HUES64 (cell line): Measurements from ENCODE around the gene SFN.
A peak's percentile ranks its signal among the peaks of the same experiment; 100 is the strongest.
"Not testable (repeated sequence)": the region's sequence is repeated elsewhere in the genome, so short reads cannot be mapped to it uniquely, and the experiment has no call there.

Experiments
- H3K27ac ChIP-seq: 2 replicates; pipeline ENCODE4 v1.7.0; 2013; ENCODE audit warnings: low read depth, low read length, inconsistent platforms
- H3K27me3 ChIP-seq: 2 replicates; pipeline ENCODE4 v1.6.1; 2013; ENCODE audit warnings: mild to moderate bottlenecking, low read length; ENCODE audit not compliant: insufficient read depth
- H3K36me3 ChIP-seq: 2 replicates; pipeline ENCODE4 v1.6.1; 2013; ENCODE audit warnings: mild to moderate bottlenecking, low read length; ENCODE audit not compliant: insufficient read depth
- H3K4me1 ChIP-seq: 2 replicates; pipeline ENCODE4 v1.6.1; 2013; ENCODE audit warnings: mild to moderate bottlenecking, low read length, moderate library complexity; ENCODE audit not compliant: insufficient read depth
- H3K4me3 ChIP-seq: 2 replicates; pipeline ENCODE4 v1.5.1; 2013; ENCODE audit warnings: mild to moderate bottlenecking, low read length, moderate library complexity
- H3K9ac ChIP-seq: 2 replicates; pipeline ENCODE4 v1.6.1; 2013; ENCODE audit warnings: mild to moderate bottlenecking, low read depth, low read length
- H3K9me3 ChIP-seq: 2 replicates; pipeline ENCODE4 v1.6.1; 2013; ENCODE audit warnings: low read depth, low read length; ENCODE audit not compliant: insufficient read depth
- WGBS: fragments of 150-250, 120-280 bp; methylation state at CpG from one replicate; pipeline ENCODE4 v1.1.7; 2013; ENCODE audit warnings: missing lambda C conversion rate; 5-methylcytosine and 5-hydroxymethylcytosine counted together

SFN gene

DNA sequence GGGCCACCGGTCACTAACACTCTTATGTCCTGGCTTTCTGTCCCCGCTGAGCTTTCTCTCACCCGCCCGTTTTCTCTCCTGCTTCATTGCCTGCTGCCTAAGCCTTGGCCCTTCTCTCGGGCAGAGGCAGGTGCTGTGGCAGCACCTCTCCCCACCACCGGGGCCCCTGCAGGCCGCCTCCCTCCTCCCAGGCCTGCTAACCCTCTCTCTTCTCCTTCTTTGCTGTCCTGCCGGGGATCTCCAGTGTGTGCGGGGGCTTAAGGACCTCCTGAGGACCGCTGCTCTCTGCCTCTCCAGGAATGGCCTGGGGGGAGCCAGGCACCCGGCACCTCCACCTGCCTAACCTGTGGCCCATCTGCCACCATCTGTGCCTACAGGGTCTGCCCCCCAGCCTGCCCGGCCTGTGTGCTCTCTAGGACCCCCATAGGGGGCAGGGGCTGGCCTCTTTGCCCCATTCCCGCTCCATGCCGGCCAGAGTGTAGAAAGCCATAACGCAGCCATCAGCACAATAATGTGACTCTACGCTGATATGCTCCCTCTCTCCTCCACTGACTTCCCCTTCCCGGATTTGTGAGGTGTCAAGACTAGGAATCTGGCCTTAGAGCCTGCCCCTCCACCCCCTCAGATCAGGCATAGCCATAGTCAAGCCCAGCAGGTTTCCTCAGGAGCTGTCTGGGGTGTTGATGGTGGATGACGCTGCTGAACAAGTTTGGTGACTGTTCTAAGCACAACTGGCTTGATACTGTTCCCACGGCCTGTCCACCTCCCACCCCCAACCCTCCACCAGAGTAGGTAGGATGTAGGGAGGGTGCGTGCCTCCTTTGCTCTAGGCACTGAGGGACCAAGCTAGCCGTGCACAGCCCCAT, 6.1 kb upstream of the SFN start:
- Histone ChIP-seq H3K4me1 (0 out of 2 replicates have a peak, but pooled peaks cover 3% of the 10 kb centered on the region), H3K27ac (no peak overlapping the region), H3K36me3 (peaks cover 21% of the 10 kb centered on the region)

DNA sequence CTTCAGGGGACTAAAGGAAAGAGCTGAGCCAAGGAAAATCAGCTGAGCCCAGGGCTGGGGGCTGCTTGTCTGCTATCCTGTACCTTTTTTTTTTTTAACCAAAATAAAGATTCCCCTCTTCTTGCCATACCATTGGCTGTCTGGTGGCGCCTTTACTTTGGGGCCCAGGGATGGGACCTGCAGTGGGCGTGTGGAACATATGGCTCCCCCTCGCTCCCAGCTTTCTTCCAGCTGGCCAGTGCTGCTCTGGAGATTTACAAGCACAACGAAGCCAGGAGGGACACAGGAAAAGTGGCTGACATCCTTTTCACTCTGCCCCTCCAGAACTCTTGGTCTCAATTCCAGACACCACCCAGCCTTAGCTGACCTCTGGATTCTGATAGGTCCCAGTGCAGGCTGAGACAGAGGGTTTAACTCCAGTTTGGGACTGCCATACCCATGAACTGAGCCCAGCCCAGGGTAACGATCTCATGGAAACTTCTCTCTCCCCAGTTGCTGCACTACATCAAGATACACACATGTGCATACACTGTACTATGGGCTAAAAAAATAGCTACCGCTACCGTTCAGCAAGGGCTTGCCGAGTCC, 5.4 kb upstream of the SFN start:
- 92% methylated on average over 8 of the region's 8 CpGs for WGBS
- H3K4me1 ChIP-seq, result peaks cover 6% of the 10 kb centered on the region
- H3K27ac ChIP-seq, result no peak overlapping the region
- H3K9me3 ChIP-seq, result no peaks in the 10 kb centered on the region
- H3K36me3 ChIP-seq, result peaks cover 15% of the 10 kb centered on the region
- no peak overlapping the region for H3K9ac ChIP-seq
- H3K4me3 ChIP-seq, result no peak overlapping the region
- H3K27me3 ChIP-seq, result no peaks in the 10 kb centered on the region

More for the DNA sequence above, 6.1 kb upstream of the SFN start:
- H3K9ac ChIP-seq, result peak overlapping the region; percentile 13; the same call in 1 of the 2 replicates
- H3K27me3 ChIP-seq, result no peaks in the 10 kb centered on the region
- no peaks in the 10 kb centered on the region for H3K9me3 ChIP-seq
- WGBS, result 74% methylated on average over 19 of the region's 21 CpGs
- H3K4me3 ChIP-seq, result no peak overlapping the region

DNA sequence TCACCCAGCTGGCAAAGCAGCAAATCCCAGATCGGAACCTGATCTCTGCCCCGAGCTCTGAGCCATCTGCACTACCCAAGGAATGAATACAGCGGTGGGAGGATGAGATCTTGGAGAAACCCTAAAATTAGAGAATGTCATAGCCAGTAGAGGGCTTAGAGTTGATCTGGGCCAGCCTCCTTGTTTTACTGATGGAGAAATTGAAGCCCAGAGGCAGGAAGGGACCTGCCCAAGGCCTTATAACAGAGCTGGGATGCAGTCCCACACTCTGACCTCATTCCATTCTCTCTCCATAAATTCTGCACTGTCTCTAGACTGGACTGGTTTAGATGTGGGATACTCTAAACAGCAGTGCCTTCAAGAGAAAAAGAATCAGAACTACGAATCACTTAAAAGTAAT, 4.8 kb upstream of the SFN start:
- Histone ChIP-seq H3K27me3 (peaks cover 2% of the 10 kb centered on the region), H3K9ac (no peak overlapping the region), H3K4me3 (no peak overlapping the region), H3K27ac (no peak overlapping the region), H3K9me3 (no peaks in the 10 kb centered on the region), H3K4me1 (peaks cover 7% of the 10 kb centered on the region), H3K36me3 (peaks cover 11% of the 10 kb centered on the region)
- 95% methylated on average over 4 of the region's 4 CpGs for WGBS

DNA sequence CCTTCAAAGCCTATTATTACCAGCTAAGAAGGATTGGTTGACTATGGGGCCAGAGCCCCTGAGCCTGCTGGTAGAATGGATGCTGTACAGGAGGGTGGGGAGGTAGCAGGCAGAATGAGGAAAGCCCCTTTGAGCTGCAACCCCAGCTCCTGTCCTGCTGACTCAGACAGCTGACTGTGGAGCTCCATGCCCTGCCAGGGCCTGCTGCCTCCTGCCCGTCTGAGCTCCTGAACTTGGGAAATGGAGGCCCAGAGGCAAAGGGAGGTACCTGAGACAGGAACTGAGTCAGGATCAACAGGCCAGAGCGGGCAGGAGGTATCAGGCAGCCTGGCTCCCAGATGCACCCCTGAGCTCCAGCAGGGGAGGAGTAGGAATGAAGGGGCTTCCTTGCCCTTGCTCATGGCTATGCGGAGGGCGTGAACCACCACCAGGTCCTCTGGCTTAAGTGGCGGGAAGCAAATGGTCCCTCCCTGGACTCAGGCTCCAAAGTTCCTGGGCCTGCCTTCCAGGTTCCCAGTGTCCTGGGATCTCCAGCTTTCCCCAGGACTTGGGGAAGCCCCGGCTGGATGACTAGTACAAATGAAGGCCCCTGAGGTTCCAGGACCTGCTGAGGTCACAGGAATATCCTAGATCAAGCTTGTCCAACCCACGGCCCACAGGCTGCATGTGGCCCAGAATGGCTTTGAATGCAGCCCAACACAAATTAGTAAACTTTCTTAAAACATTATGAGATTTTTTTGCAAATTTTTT, 3.9 kb upstream of the SFN start:
- H3K4me3 ChIP-seq, result no peak overlapping the region
- H3K27me3 ChIP-seq, result peaks cover 11% of the 10 kb centered on the region
- no peak overlapping the region for H3K27ac ChIP-seq
- H3K9me3 ChIP-seq, result no peaks in the 10 kb centered on the region
- H3K9ac ChIP-seq, result no peak overlapping the region
- peaks cover 7% of the 10 kb centered on the region for H3K4me1 ChIP-seq
- peaks cover 3% of the 10 kb centered on the region for H3K36me3 ChIP-seq
- 90% methylated on average over 7 of the region's 7 CpGs for WGBS

DNA sequence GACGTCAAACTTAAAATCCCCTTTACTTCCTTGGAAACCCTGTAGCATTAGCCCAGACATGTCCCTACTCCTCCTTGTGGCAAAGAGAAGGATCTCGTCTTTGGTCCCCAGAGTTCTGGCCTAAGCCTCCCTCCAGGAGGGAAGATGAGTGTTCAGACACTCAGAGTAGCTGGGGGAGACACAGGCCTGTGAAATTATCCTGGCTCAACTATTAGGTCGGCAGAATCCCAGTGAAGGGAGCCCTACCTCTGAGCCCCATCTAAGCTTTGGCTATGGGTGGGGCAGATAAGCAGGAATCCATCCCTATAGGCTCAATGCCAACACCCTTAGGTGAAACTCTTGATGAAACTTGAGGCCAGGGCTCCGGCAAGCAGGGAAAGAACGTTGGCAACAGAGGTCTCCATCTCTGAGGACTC, 1.7 kb upstream of the SFN start:
- H3K4me1 ChIP-seq, result peaks cover 10% of the 10 kb centered on the region
- no peaks in the 10 kb centered on the region for H3K36me3 ChIP-seq
- 81% methylated on average over 5 of the region's 5 CpGs for WGBS
- H3K9me3 ChIP-seq, result no peaks in the 10 kb centered on the region
- peaks cover 16% of the 10 kb centered on the region for H3K27me3 ChIP-seq
- H3K4me3 ChIP-seq, result no peak overlapping the region
- H3K9ac ChIP-seq, result no peak overlapping the region
- H3K27ac ChIP-seq, result no peak overlapping the region

DNA sequence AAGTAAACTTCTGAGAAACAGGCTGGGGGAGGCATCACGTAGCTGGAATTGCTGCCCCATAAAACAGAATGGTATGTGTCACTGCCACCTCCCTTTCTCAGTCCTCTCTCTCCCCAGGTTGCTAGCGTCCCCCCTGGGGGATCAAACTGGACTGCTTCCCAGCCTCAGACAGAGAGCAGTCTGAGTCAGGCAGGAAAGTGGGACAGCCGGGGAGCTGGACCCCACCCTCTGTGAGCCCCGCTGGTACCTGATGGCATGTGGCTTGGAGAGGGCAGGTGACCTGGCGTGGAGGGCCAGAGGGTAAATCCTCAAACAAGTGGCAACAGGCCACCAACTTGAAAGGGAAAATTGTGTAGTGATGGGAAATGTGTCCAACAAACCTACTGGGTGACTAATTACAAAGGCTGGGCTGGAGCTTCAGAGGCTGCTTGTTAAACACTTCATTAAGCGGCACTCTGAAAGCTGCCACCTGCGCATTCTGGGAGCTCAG, 1.0 kb upstream of the SFN start:
- Histone ChIP-seq H3K4me3 (no peak overlapping the region), H3K36me3 (no peaks in the 10 kb centered on the region), H3K9ac (no peak overlapping the region), H3K27ac (no peak overlapping the region), H3K27me3 (peaks cover 16% of the 10 kb centered on the region), H3K4me1 (peaks cover 7% of the 10 kb centered on the region), H3K9me3 (no peaks in the 10 kb centered on the region)
- 92% methylated on average over 7 of the region's 7 CpGs for WGBS

DNA sequence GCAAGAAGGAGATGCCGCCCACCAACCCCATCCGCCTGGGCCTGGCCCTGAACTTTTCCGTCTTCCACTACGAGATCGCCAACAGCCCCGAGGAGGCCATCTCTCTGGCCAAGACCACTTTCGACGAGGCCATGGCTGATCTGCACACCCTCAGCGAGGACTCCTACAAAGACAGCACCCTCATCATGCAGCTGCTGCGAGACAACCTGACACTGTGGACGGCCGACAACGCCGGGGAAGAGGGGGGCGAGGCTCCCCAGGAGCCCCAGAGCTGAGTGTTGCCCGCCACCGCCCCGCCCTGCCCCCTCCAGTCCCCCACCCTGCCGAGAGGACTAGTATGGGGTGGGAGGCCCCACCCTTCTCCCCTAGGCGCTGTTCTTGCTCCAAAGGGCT, 732 bp downstream of the SFN start:
- Histone ChIP-seq H3K4me3 (peak overlapping the region; percentile 70), H3K36me3 (no peaks in the 10 kb centered on the region), H3K27me3 (peaks cover 16% of the 10 kb centered on the region), H3K9me3 (no peaks in the 10 kb centered on the region), H3K27ac (no peak overlapping the region), H3K4me1 (peaks cover 11% of the 10 kb centered on the region), H3K9ac (no peak overlapping the region; the same call in 1 of the 2 replicates)
- 84% methylated on average over 16 of the region's 20 CpGs for WGBS

DNA sequence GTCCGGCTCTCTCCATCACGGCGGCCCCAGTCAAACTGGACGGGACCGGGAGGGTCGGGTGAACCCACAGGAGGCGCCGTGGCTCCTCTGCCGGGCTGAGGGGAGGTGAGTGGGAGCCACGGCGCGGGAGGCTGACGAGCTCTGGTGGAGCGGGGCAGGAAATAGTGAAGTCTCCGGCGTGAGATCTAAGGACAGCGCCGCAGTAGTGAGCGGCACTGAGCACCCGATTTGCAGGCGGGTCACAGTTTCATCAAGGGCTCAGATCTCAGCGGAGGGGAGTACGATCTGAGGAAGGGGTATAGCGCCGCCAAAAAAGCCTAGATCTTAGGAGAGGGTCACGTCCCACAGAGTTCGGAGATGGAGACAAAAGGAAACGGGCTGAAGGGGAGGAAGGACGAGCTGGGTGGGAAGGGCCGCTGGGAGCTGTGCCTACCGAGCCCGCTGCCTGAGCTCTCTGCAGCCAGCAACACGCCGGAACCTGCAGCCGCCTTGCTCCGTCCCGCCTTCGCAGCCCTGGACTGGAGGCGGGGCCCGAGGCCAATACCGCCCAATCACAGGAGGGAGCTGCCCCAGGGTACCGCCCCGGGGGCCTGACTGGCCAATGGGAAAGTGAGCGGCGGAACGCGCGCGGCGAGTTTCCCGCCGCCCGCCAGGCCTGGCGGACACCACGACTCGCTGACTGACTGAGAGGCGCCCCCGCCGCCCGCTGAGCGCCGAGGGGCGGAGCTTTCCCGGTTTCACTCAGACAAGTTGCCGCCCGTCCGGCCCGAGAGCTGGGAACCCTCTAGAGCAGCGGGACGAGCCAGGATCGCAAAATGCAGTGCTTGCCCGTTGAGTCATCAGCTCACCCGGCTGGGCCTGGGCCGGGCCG, 1.9 kb downstream of the SFN start:
- Histone ChIP-seq H3K27me3 (peaks cover 16% of the 10 kb centered on the region), H3K27ac (peak overlapping the region; percentile 80), H3K9me3 (no peaks in the 10 kb centered on the region), H3K4me3 (peak overlapping the region; percentile 70), H3K9ac (peak overlapping the region; percentile 74), H3K36me3 (no peaks in the 10 kb centered on the region), H3K4me1 (peaks cover 11% of the 10 kb centered on the region)
- 1% methylated on average over 75 of the region's 75 CpGs for WGBS

DNA sequence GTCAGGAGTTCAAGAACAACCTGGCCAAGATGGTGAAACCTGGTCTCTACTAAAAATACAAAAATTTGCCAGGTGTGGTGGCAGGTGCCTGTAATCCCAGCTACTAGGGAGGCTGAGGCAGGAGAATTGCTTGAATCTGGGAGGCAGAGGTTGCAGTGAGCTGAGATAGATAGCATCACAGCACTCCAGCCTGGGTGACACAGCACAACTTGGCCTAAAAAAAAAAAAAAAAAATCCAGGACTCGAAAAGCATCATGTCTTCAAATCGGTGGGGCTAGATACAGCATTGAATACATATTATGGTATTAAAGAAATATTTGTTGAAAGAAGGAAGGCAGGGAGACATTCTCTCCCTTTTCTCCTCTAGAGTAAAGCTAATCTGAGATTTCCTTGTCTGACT, 10.1 kb downstream of the SFN start:
- 88% methylated on average over 2 of the region's 2 CpGs for WGBS
- H3K27ac ChIP-seq, H3K9ac ChIP-seq, H3K9me3 ChIP-seq, H3K4me3 ChIP-seq, H3K4me1 ChIP-seq, H3K27me3 ChIP-seq: not testable (repeated sequence)
- peaks cover 14% of the 10 kb centered on the region for H3K36me3 ChIP-seq

DNA sequence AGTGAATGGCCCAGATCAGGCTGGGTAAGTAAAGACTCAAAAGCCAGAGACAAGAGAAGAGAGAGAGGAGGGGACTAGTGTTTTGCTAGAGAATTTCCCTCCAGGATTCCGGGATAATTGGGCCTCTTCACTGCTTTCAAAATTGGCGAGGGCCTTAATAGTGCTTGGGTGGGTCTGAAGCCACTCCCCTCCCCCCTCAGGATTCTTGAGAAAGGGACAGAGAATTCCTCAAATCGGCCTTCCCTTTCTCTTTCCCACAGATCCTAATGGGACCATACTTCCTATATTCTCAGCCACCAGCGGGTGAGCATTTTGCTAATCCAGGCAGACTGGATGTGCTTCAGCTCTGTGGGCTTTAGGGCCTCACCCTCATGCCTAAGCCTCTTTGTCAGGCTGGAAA, 11.9 kb downstream of the SFN start:
- Histone ChIP-seq H3K9me3 (no peaks in the 10 kb centered on the region), H3K4me3 (no peak overlapping the region), H3K27me3 (no peaks in the 10 kb centered on the region), H3K9ac (no peak overlapping the region; the same call in 1 of the 2 replicates), H3K4me1 (no peaks in the 10 kb centered on the region; the same call in 1 of the 2 replicates), H3K27ac (peak overlapping the region; percentile 32; the same call in 1 of the 2 replicates), H3K36me3 (peaks cover 26% of the 10 kb centered on the region)
- 55% methylated on average over 4 of the region's 4 CpGs for WGBS
